ENCODE measurements around the gene SDHAF4. TPM values are rescaled to one million over a fixed set of nuclear protein-coding genes. Genes with fewer than 3 reads are reported as not detected.
"Not testable (repeated sequence)": the region's sequence is repeated elsewhere in the genome, so short reads cannot be mapped to it uniquely, and the experiment has no call there.

The SDHAF4 gene
- total RNA-seq, 1 experiment from 2014 or later, result 36.5 TPM

- no peak overlapping the region for H3K9ac ChIP-seq (ENCODE audit: low read length)
- H3K36me3 ChIP-seq (ENCODE audit: insufficient read depth, low read length), result peaks cover 21% of the 10 kb centered on the region
- no peaks in the 10 kb centered on the region for H3K9me3 ChIP-seq (ENCODE audit: low read length)
- no peaks in the 10 kb centered on the region for H3K9me2 ChIP-seq (replicated peaks; ENCODE audit: insufficient read depth, low read length)
- no peak overlapping the region for H3K27ac ChIP-seq (ENCODE audit: low read length)
- H4K20me1 ChIP-seq (ENCODE audit: insufficient read depth, low read depth, low read length), result no peaks in the 10 kb centered on the region
- no peak for DNase-seq
- H3K27me3 ChIP-seq (ENCODE audit: low read length), result no peaks in the 10 kb centered on the region
- no peak overlapping the region for H3K4me2 ChIP-seq (ENCODE audit: low read depth, low read length, poor library complexity, severe bottlenecking)
- no peak overlapping the region for H2AFZ ChIP-seq (ENCODE audit: low read length)
- no peaks in the 10 kb centered on the region for H3K79me2 ChIP-seq (ENCODE audit: low read length)
- peaks cover 13% of the 10 kb centered on the region for H3K4me1 ChIP-seq (ENCODE audit: low read length)
- no peak overlapping the region for H3K4me3 ChIP-seq (ENCODE audit: low read length)
Observed at GRCh38 chr6:70538376-70538775, 28.4 kb upstream of the SDHAF4 start.

GRCh38 chr6:70547313-70547712, 19.4 kb upstream of the SDHAF4 start:
- Histone ChIP-seq H2AFZ (ENCODE audit: low read length) (no peak overlapping the region), H3K4me3 (ENCODE audit: low read length) (no peak overlapping the region), H3K4me1 (ENCODE audit: low read length) (peaks cover 2% of the 10 kb centered on the region), H3K27me3 (ENCODE audit: low read length) (no peaks in the 10 kb centered on the region), H3K4me2 (ENCODE audit: low read depth, low read length, poor library complexity, severe bottlenecking) (no peak overlapping the region), H3K9me2 (replicated peaks; ENCODE audit: insufficient read depth, low read length) (no peaks in the 10 kb centered on the region), H3K36me3 (ENCODE audit: insufficient read depth, low read length) (peaks cover 7% of the 10 kb centered on the region), H4K20me1 (ENCODE audit: insufficient read depth, low read depth, low read length) (no peaks in the 10 kb centered on the region), H3K9ac (ENCODE audit: low read length) (no peak overlapping the region), H3K9me3 (ENCODE audit: low read length) (no peaks in the 10 kb centered on the region), H3K79me2 (ENCODE audit: low read length) (no peaks in the 10 kb centered on the region), H3K27ac (ENCODE audit: low read length) (no peak overlapping the region)
- no peak for DNase-seq

DNA sequence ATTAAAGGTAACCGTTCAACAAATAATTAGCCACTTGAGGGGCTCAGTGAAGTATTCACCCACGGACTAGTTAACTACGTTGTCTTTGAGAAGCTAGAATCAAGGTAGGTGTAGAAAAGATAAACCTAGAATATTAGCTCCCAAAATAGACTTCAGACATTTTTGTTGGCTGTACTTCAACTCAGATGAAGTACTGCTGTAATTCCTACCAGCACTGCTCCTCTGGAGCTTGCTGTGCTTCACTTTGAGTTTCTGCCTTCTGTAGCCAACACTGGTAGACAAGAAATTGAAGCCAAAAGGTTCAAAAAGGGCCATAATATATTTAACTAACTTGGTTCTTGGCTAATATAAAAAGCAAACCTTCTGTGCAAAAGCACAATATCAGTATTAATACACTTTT, 18.8 kb upstream of the SDHAF4 start:
- Histone ChIP-seq H3K4me1 (ENCODE audit: low read length) (no peaks in the 10 kb centered on the region), H3K27ac (ENCODE audit: low read length) (no peak overlapping the region), H3K9me2 (replicated peaks; ENCODE audit: insufficient read depth, low read length) (no peaks in the 10 kb centered on the region), H3K9me3 (ENCODE audit: low read length) (no peaks in the 10 kb centered on the region), H3K79me2 (ENCODE audit: low read length) (no peaks in the 10 kb centered on the region), H3K36me3 (ENCODE audit: insufficient read depth, low read length) (peaks cover 4% of the 10 kb centered on the region), H3K27me3 (ENCODE audit: low read length) (no peaks in the 10 kb centered on the region), H2AFZ (ENCODE audit: low read length) (no peak overlapping the region), H3K4me3 (ENCODE audit: low read length) (no peak overlapping the region), H3K9ac (ENCODE audit: low read length) (no peak overlapping the region), H4K20me1 (ENCODE audit: insufficient read depth, low read depth, low read length) (no peaks in the 10 kb centered on the region), H3K4me2 (ENCODE audit: low read depth, low read length, poor library complexity, severe bottlenecking) (no peak overlapping the region)
- DNase-seq, result no peak

DNA sequence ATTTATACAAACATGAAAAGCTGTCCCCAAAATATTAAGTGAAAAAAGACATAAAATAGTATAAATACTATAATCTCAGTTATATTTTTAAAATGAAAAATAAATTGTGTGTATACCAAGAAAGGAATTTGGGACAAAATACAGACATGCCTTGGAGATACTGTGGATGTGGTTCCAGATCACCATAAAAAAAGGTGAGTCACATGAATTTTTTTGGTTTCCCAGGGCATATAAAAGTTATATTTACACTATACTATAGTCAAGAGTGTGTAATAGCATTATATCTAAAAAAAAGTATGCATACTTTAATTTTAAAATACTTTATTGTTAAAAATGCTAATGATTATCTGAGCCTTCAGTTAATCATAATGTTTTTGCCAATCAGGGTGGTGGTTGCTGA, 17.4 kb upstream of the SDHAF4 start:
- H3K9ac ChIP-seq (ENCODE audit: low read length), result no peak overlapping the region
- no peak overlapping the region for H3K27ac ChIP-seq (ENCODE audit: low read length)
- no peaks in the 10 kb centered on the region for H3K27me3 ChIP-seq (ENCODE audit: low read length)
- H4K20me1 ChIP-seq (ENCODE audit: insufficient read depth, low read depth, low read length), result no peaks in the 10 kb centered on the region
- no peaks in the 10 kb centered on the region for H3K9me2 ChIP-seq (replicated peaks; ENCODE audit: insufficient read depth, low read length)
- no peaks in the 10 kb centered on the region; the same call in 1 of the 2 replicates for H3K36me3 ChIP-seq (ENCODE audit: insufficient read depth, low read length)
- H3K4me3 ChIP-seq (ENCODE audit: low read length), result no peak overlapping the region
- H3K4me2 ChIP-seq (ENCODE audit: low read depth, low read length, poor library complexity, severe bottlenecking), result no peak overlapping the region
- no peak for DNase-seq
- H3K4me1 ChIP-seq (ENCODE audit: low read length), result no peaks in the 10 kb centered on the region
- H2AFZ ChIP-seq (ENCODE audit: low read length), result no peak overlapping the region
- no peaks in the 10 kb centered on the region for H3K79me2 ChIP-seq (ENCODE audit: low read length)
- H3K9me3 ChIP-seq (ENCODE audit: low read length), result no peaks in the 10 kb centered on the region

DNA sequence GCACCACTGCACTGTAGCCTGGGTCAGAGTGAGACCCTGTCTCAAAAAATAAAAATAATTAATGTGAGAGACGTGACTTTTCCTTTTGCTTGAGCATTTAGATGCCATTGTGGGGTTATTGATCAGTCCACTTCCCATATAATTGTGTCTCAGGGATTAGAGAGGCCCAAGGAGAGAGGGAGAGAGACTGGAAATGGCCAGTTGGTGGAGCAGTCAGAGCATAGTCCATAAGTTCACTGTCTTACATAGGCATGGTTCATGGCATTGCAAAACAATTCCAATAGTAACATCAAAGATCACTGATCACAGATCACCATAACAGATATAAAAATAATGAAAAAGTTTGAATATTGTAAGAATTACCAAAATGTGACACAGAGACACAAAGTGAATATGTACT, 15.2 kb upstream of the SDHAF4 start:
- no peak overlapping the region for H2AFZ ChIP-seq (ENCODE audit: low read length)
- H3K27ac ChIP-seq (ENCODE audit: low read length), result no peak overlapping the region
- no peak for DNase-seq
- H3K4me2 ChIP-seq (ENCODE audit: low read depth, low read length, poor library complexity, severe bottlenecking), result no peak overlapping the region
- H3K79me2 ChIP-seq (ENCODE audit: low read length), result no peaks in the 10 kb centered on the region
- no peak overlapping the region for H3K9ac ChIP-seq (ENCODE audit: low read length)
- no peaks in the 10 kb centered on the region for H3K27me3 ChIP-seq (ENCODE audit: low read length)
- no peaks in the 10 kb centered on the region for H3K9me2 ChIP-seq (replicated peaks; ENCODE audit: insufficient read depth, low read length)
- no peaks in the 10 kb centered on the region for H4K20me1 ChIP-seq (ENCODE audit: insufficient read depth, low read depth, low read length)
- H3K4me3 ChIP-seq (ENCODE audit: low read length), result no peak overlapping the region
- no peaks in the 10 kb centered on the region; the same call in 1 of the 2 replicates for H3K36me3 ChIP-seq (ENCODE audit: insufficient read depth, low read length)
- H3K9me3 ChIP-seq (ENCODE audit: low read length), result no peaks in the 10 kb centered on the region
- H3K4me1 ChIP-seq (ENCODE audit: low read length), result no peaks in the 10 kb centered on the region

GRCh38 chr6:70552286-70552940, 14.3 kb upstream of the SDHAF4 start:
- not testable (repeated sequence) for H3K79me2 ChIP-seq (ENCODE audit: low read length); H2AFZ ChIP-seq (ENCODE audit: low read length); H3K4me2 ChIP-seq (ENCODE audit: low read depth, low read length, poor library complexity, severe bottlenecking); H3K36me3 ChIP-seq (ENCODE audit: insufficient read depth, low read length); H3K27me3 ChIP-seq (ENCODE audit: low read length); H3K27ac ChIP-seq (ENCODE audit: low read length); H3K4me1 ChIP-seq (ENCODE audit: low read length); H3K9me3 ChIP-seq (ENCODE audit: low read length); H3K4me3 ChIP-seq (ENCODE audit: low read length); H4K20me1 ChIP-seq (ENCODE audit: insufficient read depth, low read depth, low read length); H3K9ac ChIP-seq (ENCODE audit: low read length); DNase-seq; H3K9me2 ChIP-seq (replicated peaks; ENCODE audit: insufficient read depth, low read length)

DNA sequence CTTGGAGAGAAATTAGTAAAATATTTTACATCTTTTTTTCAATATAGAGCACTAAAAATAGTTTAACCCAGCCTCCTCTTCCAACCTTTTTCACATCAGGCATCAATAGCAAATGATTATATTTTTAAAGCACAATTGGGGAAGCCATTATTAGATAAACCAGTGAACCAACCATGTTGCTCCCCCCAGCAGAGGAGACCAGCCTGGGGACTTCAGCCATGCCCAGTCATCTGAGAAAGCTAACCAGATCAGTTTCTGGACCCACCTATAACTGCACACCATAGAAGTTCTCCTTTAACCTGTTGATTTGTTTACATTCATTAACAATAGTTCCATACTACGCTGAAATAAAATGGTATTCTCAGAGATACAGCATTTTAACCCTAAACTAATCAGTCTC, 13.8 kb upstream of the SDHAF4 start:
- H3K4me3 ChIP-seq (ENCODE audit: low read length), result no peak overlapping the region
- no peaks in the 10 kb centered on the region for H3K9me2 ChIP-seq (replicated peaks; ENCODE audit: insufficient read depth, low read length)
- H3K9ac ChIP-seq (ENCODE audit: low read length), result no peak overlapping the region
- no peak overlapping the region for H3K4me2 ChIP-seq (ENCODE audit: low read depth, low read length, poor library complexity, severe bottlenecking)
- H4K20me1 ChIP-seq (ENCODE audit: insufficient read depth, low read depth, low read length), result no peaks in the 10 kb centered on the region
- no peak for DNase-seq
- no peaks in the 10 kb centered on the region for H3K79me2 ChIP-seq (ENCODE audit: low read length)
- no peak overlapping the region for H2AFZ ChIP-seq (ENCODE audit: low read length)
- H3K9me3 ChIP-seq (ENCODE audit: low read length), result no peaks in the 10 kb centered on the region
- H3K27me3 ChIP-seq (ENCODE audit: low read length), result no peaks in the 10 kb centered on the region
- H3K4me1 ChIP-seq (ENCODE audit: low read length), result no peaks in the 10 kb centered on the region
- H3K27ac ChIP-seq (ENCODE audit: low read length), result no peak overlapping the region
- H3K36me3 ChIP-seq (ENCODE audit: insufficient read depth, low read length), result no peaks in the 10 kb centered on the region; the same call in 1 of the 2 replicates

GRCh38 chr6:70557998-70558397, 8.7 kb upstream of the SDHAF4 start:
- Histone ChIP-seq H3K79me2 (ENCODE audit: low read length) (no peaks in the 10 kb centered on the region), H3K4me1 (ENCODE audit: low read length) (no peaks in the 10 kb centered on the region), H4K20me1 (ENCODE audit: insufficient read depth, low read depth, low read length) (no peaks in the 10 kb centered on the region), H3K9me3 (ENCODE audit: low read length) (no peaks in the 10 kb centered on the region), H3K27me3 (ENCODE audit: low read length) (no peaks in the 10 kb centered on the region), H3K27ac (ENCODE audit: low read length) (no peak overlapping the region), H3K36me3 (ENCODE audit: insufficient read depth, low read length) (peaks cover 4% of the 10 kb centered on the region; the same call in 1 of the 2 replicates), H2AFZ (ENCODE audit: low read length) (no peak overlapping the region), H3K4me2 (ENCODE audit: low read depth, low read length, poor library complexity, severe bottlenecking) (no peak overlapping the region), H3K9ac (ENCODE audit: low read length) (no peak overlapping the region), H3K9me2 (replicated peaks; ENCODE audit: insufficient read depth, low read length) (no peaks in the 10 kb centered on the region), H3K4me3 (ENCODE audit: low read length) (no peak overlapping the region)
- DNase-seq, result no peak
